ENCODE results near the gene SMARCC1.

DNA sequence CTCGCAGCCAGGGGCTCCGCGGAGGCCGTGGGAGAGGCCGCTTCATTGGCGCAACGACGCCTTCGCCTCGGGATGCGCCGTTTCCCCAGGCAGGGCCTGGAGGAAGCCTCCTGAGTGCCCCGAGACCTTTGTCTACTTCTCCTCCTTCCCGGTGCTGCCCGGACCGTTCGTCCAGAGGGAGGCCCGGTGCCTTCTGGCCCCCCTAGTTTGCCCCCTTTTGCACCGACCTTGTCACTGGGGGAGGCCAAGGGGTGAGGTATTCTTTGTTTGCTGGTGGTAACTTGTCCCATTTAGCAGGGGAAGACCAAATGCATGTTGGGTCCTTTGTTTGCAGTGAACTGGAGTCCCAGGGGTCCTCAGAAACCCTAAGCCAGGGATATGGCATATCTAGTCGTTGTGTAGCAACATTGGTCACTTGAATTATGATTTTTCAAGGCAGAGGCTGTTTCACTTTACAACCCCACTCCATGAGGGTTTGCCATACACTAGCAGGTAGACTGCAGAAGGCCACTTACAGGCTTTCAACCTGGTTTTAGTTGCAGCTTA lies 21.9 kb upstream of the SMARCC1 start:
- TF ChIP-seq, protein P1, sequence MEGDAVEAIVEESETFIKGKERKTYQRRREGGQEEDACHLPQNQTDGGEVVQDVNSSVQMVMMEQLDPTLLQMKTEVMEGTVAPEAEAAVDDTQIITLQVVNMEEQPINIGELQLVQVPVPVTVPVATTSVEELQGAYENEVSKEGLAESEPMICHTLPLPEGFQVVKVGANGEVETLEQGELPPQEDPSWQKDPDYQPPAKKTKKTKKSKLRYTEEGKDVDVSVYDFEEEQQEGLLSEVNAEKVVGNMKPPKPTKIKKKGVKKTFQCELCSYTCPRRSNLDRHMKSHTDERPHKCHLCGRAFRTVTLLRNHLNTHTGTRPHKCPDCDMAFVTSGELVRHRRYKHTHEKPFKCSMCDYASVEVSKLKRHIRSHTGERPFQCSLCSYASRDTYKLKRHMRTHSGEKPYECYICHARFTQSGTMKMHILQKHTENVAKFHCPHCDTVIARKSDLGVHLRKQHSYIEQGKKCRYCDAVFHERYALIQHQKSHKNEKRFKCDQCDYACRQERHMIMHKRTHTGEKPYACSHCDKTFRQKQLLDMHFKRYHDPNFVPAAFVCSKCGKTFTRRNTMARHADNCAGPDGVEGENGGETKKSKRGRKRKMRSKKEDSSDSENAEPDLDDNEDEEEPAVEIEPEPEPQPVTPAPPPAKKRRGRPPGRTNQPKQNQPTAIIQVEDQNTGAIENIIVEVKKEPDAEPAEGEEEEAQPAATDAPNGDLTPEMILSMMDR (conservative IDR thresholded peaks at IDR 0.05; ENCODE audit: low read length), result no peak
- TF ChIP-seq EZH2phosphoT487 (IDR thresholded peaks at IDR 0.05; ENCODE audit: borderline replicate concordance), result no peak

All from Loucy (cell line).